Stimulated activated CD8-positive, alpha-beta memory T cell treated with anti-CD3 and anti-CD28 coated beads, Interleukin-2, amount 100 ng/mL, for 1 hour (primary cell): ENCODE results near the gene GPATCH4.
"Not testable (repeated sequence)": the region's sequence is repeated elsewhere in the genome, so short reads cannot be mapped to it uniquely, and the experiment has no call there.

Source experiments
- DNase-seq, 2 donors: peaks; one replicate each; pipeline ENCODE4 v3.0.0-alpha.2; 2020; ENCODE audit warnings: low read depth in 2 of 2

GPATCH4 gene

GRCh38 chr1:156577550-156577949, 23.7 kb downstream of the GPATCH4 start:
- no peak for DNase-seq

GRCh38 chr1:156574039-156574633, 27.1 kb downstream of the GPATCH4 start:
- no peak for DNase-seq

- DNase-seq, result no peak
Observed at GRCh38 chr1:156572663-156573018, 28.6 kb downstream of the GPATCH4 start.

- peak; percentile 31 to 38 for DNase-seq
Observed at GRCh38 chr1:156571919-156572662, 29.2 kb downstream of the GPATCH4 start, which contains the start of gene IQGAP3. Gene IQGAP3, minus strand, starts transcription at chr1:156572565. Its CDS starts 36 bp downstream, at chr1:156572529.

- no peak for DNase-seq
Observed at GRCh38 chr1:156571261-156571852, 29.9 kb downstream of the GPATCH4 start.

GRCh38 chr1:156566436-156566835, 34.8 kb downstream of the GPATCH4 start:
- DNase-seq, result no peak

- DNase-seq, result no peak
Observed at GRCh38 chr1:156565519-156565918, 35.8 kb downstream of the GPATCH4 start.

GRCh38 chr1:156560585-156561163, 40.6 kb downstream of the GPATCH4 start:
- no peak for DNase-seq

GRCh38 chr1:156559797-156560385, 41.4 kb downstream of the GPATCH4 start:
- DNase-seq, result no peak

- DNase-seq, result no peak
Observed at GRCh38 chr1:156559086-156559796, 42.0 kb downstream of the GPATCH4 start.

- DNase-seq, result no peak
Observed at GRCh38 chr1:156556354-156556753, 44.9 kb downstream of the GPATCH4 start.

- no peak for DNase-seq
Observed at GRCh38 chr1:156555715-156556114, 45.6 kb downstream of the GPATCH4 start.

GRCh38 chr1:156554971-156555370, 46.3 kb downstream of the GPATCH4 start:
- no peak for DNase-seq

- DNase-seq, result no peak
Observed at GRCh38 chr1:156553860-156554485, 47.3 kb downstream of the GPATCH4 start.

- not testable (repeated sequence) for DNase-seq
Observed at GRCh38 chr1:156552937-156553336, 48.3 kb downstream of the GPATCH4 start.

GRCh38 chr1:156552518-156552917, 48.8 kb downstream of the GPATCH4 start:
- no peak for DNase-seq

GRCh38 chr1:156551869-156552268, 49.4 kb downstream of the GPATCH4 start:
- no peak for DNase-seq

- no peak for DNase-seq
Observed at GRCh38 chr1:156551066-156551643, 50.1 kb downstream of the GPATCH4 start.

- DNase-seq, result no peak
Observed at GRCh38 chr1:156550346-156550745, 50.9 kb downstream of the GPATCH4 start.

- DNase-seq, result no peak
Observed at GRCh38 chr1:156549831-156550230, 51.4 kb downstream of the GPATCH4 start.

- DNase-seq, result no peak
Observed at GRCh38 chr1:156549390-156549789, 51.9 kb downstream of the GPATCH4 start.
